Coronary artery (tissue), 2 donors: ENCODE results near the gene RPL37.

Experiments
- DNase-seq: peaks from one replicate; pipeline ENCODE4 v3.0.0-alpha.2; 2017; ENCODE audit warnings: low spot score
- H3K27ac ChIP-seq, 2 donors: fragments of 200-600 bp; sonication (generic); one replicate each; pipeline ENCODE4 v1.5.1; 2016 to 2019
- H3K4me3 ChIP-seq: fragments of 200-600 bp; sonication (generic); 2 replicates; pipeline ENCODE4 v1.5.1; 2016; ENCODE audit warnings: mild to moderate bottlenecking, moderate library complexity
- CTCF ChIP-seq: fragments of 200-600 bp; sonication (generic); IDR thresholded peaks from one replicate; pipeline ENCODE4 v1.5.1; 2019; ENCODE audit warnings: antibody characterized with exemption

Gene RPL37

GRCh38 chr5:40780199-40780598 is 54.8 kb downstream of the RPL37 start:
- DNase-seq, result no peak
- Histone ChIP-seq H3K4me3 (no peak overlapping the region), H3K27ac (no peak overlapping the region)
- no peak for TF ChIP-seq CTCF

DNA sequence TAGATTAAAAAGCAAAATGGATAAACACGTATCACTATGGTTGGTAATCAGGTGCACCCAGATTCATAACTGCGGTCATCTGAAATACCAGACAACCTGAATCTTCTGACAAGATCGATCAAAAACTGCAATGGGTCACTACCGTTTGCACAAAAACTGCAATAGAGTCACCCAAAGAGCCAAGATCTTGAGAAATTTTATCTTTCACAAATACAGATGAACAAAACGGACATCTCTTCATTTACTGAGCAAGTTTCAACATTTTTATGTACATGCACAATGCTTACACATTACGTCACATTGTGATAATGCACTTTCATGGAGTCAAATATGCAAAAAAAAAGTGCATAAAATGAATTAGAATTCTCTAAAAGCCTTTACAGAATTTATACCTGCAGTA is 55.5 kb downstream of the RPL37 start:
- TF ChIP-seq CTCF, result no peak

GRCh38 chr5:40778133-40778532 is 56.9 kb downstream of the RPL37 start:
- Histone ChIP-seq H3K27ac (no peak overlapping the region), H3K4me3 (no peak overlapping the region)
- no peak for DNase-seq
- TF ChIP-seq CTCF, result no peak

More for the DNA sequence above, 55.5 kb downstream of the RPL37 start:
- no peak overlapping the region for H3K4me3 ChIP-seq
- DNase-seq, result no peak
- H3K27ac ChIP-seq, result no peak overlapping the region

DNA sequence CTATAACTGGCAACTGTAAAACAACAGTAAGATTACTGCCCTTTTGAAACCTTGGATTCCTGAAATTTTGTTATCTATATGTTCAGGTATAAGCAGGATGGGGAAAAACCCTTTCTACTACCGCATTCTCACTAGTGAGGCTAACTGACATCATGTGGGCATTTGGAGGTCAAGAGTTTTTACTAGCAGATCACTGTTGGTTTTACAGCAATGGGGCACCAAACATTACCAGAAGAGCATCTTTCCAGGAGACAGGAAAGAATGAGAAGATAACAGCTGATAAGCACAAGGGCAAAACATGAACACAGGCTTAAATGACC is 58.4 kb downstream of the RPL37 start:
- no peak for TF ChIP-seq CTCF
- no peak overlapping the region for H3K27ac ChIP-seq
- DNase-seq, result no peak
- no peak overlapping the region for H3K4me3 ChIP-seq

DNA sequence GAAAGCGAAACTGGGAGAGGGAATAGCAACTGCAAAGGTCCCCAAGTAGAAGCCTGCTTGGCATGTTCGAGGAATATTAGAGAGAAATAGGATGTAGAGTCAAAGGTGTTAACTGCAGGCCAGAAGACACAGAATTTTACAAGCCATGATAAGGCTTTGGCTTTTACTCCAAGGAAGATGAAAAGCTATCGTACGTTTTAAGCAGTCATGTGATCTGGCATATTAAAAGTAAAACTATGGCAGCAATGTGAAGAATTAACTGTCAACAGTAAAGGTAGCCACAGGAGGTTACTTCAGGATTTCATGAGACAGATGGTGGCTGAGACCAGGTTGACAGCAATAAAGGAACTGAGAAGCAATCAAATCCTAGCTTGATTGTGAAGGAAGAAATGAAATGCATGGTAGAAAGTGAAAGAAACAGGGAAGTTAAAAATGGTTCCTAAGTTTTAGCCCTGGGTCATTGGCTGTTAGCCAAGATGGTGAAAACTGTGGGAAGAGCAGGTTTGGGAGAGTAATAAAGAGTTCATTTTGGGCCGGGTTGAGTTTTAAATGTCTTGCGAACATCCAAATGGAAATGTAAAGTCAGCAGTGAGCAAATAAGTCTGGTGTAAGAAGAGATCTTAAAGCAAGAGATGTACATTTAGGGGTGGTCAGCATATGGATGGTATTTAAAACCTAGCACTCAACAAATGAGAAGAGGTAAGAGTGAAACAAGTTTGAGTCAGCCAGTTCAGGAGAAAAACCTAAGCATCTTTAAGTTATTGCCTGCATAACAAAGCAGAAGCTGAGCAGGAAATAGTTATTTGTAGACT is 59.0 kb downstream of the RPL37 start:
- Histone ChIP-seq H3K4me3 (no peak overlapping the region), H3K27ac (no peak overlapping the region)
- no peak for TF ChIP-seq CTCF
- no peak for DNase-seq
